ENCODE data around the gene TMEM263.

- TF ChIP-seq POLR2A (IDR thresholded peaks at IDR 0.05): no peak
- no peak for TF ChIP-seq CTCF (IDR thresholded peaks at IDR 0.05)
These were observed 10.4 kb upstream of the TMEM263 start for GRCh38 chr12:106945261-106945851.

All from right lobe of liver (tissue), 4 donors.